Stimulated activated CD4-positive, alpha-beta T cell treated with anti-CD3 and anti-CD28 coated beads, Interleukin-12 subunit alpha, Interleukin-12 subunit beta, amount 100 ng/mL, for 24 hours (primary cell): ENCODE results near the gene MED15.

Experiments
- DNase-seq, 2 experiments: peaks; one replicate each; pipeline ENCODE4 v3.0.0-alpha.2; 2020; ENCODE audit warnings: low read depth in 2 of 2

Gene MED15

DNA sequence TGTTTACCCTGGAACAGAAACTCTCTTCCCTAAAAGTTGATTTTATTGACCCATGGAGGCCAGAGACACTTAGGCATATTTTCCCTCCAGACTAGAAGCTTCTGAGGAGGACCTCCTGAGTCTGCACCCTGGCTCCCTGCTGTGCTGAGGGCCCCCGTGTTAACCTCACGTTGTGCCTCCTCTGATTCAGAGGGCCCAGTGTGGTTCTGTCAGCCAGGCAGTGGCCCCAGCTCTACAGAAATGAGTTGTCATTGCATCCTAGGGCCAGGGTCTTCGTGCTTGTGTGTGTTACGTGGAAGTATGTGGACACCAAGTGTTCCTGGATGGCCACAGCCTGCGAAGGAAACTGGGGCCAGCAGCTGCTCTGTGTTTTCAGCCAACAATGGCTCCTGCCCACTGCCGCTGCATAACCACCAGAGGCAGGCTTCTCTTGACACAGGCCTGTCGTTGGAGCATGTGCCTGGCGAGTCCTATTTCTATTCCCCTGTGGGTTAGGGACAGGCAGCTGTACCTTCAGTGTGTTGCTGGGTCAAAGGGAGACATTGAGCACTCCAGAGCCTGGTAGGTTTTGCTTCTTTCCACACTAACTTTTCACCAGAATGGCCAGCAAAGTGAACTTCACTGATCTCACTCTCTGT lies 44.5 kb downstream of the MED15 start:
- peak in 1 of 2 experiments; percentile 39 for DNase-seq

DNA sequence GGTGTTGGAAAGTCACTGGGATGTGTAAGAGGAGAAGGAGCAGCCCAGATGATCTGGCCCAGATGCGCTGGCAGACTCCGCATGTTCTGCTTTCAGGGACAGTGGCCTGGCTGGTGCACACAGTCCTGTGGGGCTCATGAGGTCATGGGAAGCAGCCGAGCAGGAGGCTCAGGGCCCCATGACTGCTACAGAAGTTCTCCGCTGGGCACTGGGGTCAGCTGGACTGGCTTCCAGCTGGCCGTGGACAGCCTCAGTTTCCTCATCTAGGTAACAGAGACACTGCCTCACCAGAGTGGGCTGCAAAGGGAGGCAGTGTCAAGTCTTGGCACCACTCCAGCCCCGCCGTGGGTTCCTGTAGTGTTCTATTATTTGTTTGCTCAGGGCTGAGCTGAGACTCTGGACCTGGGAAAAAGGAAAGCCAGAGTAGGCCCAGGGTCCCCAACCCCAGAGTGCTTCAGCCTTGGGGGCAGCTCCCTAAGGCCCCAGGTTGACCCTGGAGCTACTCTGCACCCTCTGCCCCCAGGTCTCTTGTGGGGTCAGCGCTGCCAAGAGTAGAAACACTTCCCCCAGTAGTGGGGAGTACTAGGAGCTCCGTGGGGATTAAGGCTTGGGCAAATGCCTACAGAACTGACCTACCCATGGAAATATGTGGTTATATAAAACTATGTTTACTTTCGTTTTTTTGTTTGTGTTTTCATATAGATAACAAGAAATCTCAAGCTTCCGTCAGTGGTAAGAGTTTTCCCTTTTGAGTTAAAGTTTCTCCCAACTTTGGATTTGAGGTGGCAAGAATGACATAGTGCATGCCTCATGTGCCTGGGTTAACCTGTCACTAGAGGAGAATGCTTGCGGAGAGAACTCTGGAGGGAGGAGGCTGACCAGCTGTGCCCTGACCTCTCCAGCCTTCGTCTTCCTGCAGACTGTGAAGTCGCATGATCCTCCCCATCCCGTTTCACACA lies 45.3 kb downstream of the MED15 start:
- no peak for DNase-seq

DNA sequence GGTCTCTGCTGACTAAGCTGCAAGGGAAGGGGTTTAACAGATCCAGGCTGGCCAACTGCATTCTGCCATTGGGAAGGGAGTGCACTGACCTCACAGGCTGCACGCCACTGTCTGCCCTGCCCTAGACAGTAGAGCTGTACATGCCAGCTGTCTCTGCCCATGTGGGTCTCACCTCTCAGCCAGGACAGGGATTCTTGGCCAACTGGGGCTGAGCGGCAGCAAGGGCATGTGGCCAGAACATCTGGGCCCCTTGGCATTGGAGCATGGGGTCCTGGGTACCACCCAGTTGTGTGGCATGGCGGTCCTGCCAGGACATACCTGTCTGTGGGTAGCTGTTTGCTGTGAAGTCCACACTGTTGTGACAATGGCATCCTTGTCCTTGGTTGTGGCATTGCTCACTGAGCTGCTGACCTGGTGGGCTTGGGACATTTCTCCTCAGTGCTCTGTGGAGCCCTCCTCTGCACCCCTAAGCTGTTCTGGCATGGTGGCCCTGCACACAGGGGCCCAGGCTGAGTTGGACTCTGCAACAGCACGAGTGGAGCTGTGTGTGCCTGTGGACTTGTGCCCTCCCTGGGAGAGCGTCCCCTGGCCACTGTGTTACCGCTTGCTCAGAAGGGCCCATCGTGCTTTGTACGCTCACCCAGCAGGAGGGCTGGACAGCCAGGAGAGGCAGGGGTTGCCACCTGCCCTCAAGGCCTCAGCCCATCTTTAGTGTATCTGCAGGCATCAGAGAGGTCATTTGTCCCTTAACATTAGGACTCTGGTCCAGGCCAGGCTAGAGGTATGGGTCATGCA lies 46.7 kb downstream of the MED15 start:
- no peak for DNase-seq

DNA sequence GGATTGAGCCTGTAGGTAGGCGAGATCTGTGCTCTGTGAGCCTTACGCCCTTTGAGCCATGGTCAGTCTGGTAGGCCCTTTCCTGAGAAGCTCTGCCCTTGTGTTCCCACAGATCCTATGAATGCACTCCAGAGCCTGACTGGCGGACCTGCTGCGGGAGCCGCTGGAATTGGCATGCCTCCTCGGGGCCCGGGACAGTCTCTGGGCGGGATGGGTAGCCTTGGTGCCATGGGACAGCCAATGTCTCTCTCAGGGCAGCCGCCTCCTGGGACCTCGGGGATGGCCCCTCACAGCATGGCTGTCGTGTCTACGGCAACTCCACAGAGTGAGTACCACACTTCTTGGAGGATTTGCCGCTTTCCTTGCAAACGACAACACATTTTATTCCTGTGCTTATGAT lies 47.4 kb downstream of the MED15 start:
- no peak for DNase-seq

DNA sequence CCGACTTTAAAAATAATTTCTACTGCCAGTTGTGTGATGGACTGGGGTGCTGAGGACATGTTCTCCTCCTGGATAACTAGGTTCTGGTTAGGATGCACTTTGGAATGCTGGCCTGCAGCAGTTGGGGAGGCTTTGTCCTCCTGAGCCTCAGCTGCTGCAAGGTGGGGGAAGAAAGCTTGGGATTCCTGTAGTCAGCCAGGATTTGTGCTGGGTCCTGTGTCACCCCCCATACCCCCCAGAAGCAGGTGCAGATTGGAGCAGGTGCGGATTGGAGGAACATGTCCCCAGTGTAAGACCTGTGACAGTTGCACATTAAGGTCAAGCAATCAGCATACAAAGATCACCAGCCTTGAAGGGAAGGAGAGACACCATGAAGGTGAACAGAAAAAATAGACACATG lies 51.1 kb downstream of the MED15 start:
- DNase-seq, result no peak

DNA sequence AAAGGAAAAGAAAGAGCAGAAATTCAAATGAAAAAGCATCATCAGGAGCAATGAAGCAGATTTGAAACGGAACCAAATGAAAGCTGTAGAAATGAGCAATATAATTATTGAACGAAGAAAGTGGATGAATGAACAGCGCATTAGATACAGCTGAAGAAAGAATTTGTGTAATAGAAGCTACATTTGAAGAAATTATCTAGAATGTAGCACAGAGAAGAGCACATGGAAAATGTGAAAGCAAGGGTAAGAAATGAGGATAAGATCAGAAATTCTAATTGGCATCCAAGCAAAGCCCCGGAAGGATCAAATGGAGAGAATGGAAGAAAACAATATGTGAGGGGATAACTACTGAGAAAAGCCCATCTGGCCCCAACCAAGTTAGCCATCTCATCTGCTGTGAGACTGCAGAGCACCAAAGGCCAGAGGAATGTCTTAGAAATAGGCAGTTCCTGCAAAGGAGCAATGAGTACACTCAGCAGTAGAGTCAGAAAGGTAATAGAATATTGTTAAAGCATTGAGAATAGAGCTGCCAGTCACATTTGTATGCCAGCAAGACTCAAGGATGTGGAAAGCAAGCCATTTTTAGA lies 51.9 kb downstream of the MED15 start:
- DNase-seq, result no peak

DNA sequence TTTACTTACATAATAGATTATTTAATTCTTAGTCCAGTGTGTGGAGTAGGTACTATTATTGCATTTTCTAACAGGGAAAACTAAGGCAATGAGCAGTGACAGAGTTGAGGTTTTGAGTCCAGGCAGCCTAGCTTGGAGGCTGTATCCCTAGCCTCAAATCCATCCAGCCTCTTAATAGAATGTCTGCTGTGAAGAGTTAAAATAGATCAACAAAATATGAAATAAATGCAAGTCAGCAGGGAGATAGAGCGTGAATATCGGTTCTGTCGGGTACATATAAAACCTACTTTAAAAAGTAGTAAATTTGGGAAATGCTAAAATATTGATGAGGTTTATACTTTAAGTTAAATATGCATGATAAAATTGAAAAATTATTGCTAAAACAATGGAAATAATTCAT lies 53.3 kb downstream of the MED15 start:
- DNase-seq, result no peak

DNA sequence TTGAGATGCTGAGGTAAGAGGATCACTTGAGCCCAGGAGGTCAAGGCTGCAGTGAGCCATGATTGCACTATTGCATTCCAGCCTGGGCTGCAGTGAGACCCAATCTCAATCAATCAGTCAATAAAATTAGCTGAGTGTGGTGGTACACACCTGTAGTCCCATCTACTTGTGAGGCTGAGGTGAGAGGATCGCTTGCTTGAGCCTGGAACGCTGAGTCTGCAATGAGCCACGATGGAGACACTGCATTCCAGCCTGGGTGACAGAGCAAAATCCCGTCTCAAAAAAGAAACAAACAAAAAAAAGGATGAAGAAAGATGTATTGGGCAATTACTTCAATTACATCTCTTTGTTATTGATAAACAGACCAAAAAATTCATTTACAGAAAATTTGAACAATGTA lies 54.5 kb downstream of the MED15 start:
- no peak for DNase-seq

DNA sequence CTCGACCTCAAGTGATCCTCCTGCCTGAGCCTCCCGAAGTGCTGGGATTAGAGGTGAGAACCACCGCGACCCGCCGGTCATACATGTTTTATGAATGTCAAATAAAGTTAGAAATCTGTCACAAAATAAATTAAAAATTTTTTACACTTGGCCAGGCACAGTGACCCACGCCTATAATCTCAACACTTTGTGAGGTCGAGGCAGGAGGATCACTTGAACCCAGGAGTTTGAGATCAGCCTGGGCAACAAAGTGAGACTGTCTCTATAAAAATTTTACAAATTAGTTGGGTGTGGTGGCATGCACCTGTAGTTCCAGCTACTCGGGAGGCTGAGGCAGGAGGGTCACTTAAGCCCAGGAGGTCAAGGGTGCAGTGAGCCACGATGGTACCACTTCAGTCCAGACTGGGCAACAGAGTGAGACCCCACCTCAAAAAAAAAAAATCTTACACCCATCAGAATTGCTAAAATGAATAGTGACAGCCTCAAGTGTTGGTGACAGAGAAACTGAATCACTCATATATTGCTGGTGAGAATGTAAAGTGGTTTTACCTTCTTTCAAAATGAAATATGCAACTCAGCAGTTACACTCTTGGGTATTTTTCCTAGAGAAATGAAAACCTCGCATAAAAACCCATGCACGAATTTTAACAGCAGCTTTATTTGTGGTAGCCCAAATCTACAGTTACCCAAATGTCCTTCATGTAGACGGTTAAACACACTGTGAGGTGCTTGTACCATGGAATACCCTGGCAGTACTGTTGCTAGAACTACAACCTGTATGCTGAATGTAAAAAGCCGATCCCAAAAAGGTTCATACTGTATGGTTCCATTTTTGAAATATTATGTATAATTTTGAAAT lies 55.4 kb downstream of the MED15 start:
- no peak for DNase-seq

DNA sequence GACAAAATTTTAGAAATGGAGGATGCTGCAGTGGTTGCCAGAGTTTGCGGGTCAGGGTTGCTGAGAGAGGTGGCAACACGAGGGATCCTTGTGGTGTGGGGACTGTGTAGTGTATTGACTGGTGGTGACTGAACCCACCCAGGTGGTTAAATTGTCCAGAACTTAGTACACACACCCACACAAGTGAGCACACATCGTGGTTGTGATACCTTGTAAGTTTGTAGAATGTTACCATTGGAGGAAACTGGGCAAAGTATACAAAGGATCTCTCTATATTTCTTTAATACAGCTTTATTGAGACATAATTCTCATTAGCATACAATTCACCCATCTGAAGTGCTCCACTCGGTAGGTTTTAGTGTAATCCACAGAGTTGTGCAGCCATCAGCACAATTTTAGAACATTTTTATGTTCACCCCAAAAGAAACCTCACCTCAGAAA lies 56.1 kb downstream of the MED15 start:
- DNase-seq, result no peak

DNA sequence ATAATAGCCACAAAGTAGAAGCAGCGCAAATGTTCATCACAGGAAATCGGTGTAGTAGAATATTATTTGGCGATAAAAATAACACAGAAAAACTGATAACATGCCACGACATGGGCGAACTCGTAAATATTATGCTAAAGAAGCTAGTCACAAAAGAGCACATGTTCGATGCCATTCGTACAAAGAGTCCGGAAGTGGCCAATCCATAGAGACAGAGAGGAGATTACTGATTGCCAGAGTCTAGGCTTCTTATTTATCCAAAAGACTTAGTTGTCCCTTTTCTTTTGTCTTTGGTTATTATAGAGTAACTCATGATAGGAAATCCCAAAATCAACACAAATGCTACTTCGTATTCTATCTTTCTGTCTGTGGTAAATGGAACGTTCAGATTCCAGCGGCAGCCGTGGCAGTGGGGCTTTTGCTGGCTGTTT lies 56.5 kb downstream of the MED15 start:
- DNase-seq, result no peak

DNA sequence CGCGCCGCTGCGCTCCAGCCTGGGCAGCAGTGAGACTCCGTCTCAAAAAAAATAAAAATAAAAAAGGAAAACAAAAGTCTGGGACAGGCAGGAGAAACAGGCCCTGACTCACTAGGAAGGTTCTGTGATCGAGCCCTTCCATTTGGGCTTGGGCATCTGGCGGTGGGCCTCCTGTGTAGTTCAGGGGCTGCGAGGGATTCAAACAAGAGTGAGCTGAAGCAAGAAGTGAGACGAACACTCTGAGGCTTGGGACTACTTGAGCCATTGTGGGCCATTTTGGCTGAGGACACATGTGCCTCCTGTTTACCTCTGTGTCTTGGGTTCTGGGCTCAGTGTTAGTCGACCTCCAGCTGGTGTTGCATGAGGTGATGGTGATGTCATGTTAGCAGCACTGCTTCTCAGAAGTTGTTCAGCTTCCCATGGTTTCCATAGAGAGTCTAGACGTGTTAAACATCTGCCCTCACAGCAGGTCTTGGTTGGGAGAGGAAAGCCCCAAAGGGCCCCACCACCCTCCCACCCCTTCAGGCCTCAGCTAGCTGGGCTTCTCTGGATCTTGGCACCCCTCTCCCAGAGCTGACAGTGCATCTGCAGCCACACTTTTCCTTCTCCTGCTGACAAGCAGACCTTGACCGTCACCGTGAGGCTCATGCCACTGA lies 57.8 kb downstream of the MED15 start:
- no peak for DNase-seq

DNA sequence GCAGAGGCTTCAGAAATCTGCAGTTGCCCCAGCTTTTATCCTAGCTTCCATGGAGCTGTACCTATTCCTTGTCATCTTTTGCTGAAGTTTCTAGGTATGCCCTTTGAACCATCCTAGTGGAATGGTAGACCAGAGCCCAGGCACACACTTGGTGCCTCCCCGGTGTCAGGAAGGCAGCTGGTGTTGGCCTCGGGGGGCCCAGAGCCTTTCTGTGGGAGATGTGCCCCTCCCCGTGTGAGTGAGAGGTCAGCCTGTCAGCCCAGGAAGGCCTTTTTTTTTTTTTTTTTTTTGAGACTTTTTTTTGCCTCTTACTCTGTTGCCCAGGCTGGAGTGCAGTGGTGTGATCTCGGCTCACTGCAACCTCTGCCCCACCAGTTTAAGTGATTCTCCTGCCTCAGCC lies 58.4 kb downstream of the MED15 start:
- no peak for DNase-seq

DNA sequence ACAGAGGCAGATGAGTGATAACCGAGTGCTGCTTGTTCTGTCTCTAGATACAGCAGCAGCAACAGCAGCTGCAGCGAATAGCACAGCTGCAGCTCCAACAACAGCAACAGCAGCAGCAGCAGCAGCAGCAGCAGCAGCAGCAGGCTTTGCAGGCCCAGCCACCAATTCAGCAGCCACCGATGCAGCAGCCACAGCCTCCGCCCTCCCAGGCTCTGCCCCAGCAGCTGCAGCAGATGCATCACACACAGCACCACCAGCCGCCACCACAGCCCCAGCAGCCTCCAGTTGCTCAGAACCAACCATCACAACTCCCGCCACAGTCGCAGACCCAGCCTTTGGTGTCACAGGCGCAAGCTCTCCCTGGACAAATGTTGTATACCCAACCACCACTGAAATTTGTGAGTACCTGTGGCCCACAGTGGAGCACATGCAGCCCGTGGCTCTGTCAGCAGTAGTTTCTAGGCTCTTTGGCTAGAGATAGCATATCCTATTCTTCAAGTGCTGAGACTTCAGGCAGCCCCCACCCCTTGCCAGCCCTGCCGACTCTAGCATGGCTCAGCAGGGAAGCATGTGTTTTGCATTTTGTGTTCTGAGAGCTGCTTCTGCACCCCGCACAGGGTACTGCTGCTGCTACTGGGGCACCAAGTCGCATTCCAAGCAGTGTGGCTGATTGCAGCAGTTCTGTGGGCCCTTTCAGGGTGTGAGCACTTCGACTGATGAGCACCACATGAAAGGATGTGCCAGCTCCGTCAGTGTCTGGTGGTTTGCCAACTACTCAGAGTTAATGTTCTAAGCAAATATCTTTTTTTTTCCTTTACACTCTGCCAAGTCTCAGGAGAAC lies 59.2 kb downstream of the MED15 start:
- peak in 1 of 2 experiments; percentile 37 for DNase-seq

DNA sequence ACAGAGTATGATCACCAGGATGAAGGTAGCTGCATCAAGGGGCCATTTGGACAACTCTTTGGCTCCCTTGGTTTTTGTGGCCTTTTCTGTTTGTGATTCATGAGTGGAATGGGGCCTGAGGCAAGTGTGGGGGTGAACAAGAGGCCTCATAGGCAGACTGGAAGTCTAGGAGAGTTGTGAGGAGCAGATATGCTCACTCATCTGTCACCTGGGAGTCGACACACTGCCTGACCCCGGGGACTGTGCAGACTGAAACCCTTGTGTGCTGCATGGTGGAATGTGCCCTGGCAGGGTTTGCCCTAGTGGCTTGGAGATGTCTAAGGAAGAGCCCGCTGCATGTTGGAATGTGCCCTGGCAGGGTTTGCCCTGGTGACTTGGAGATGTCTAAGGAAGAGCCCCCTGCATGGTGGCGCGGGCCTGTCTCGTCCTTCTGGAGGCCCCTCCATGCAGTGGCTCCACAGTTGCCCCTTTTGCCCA lies 60.0 kb downstream of the MED15 start:
- no peak for DNase-seq

DNA sequence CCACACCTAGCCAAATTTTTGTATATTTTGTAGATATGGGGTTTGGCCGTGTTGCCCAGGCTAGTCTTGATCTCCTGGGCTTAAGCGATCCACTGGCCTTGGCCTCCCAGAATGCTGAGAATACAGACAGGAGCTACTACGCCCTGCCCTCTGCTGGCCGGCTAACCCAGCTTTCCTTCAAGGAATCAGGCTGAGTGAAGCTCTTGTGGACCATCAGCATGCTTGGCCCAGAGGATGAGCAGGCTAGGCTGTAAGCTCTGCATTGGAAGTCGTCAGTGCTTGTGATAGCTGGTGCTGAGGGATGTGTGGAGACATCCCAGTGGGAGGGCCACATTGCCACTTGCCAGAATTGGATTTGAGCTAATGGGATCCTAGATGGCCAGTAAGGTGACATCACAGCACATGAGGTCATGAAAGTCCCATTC lies 60.6 kb downstream of the MED15 start:
- no peak for DNase-seq

DNA sequence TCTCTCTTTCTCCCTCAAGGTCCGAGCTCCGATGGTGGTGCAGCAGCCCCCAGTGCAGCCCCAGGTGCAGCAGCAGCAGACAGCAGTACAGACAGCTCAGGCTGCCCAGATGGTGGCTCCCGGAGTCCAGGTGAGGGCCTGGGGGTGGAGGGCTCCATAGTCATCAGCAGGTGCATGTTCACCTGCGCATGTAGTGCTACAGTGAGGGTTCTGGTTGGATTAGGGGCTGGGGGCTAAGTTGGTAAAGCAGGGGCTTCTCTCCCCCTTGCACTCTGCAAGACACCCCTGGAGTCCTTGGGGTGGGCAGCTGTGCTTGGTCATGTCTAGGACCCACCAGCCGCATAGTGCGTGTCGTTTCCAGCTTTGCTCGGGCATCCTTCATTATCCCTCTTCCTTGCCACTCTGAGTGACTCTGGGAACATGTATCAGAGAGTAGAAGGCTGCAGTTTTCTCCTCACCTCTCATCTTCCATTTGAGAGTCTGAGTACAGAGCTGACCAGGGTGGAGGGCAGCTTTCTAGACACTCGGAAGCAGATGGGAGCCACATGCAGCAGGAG lies 61.2 kb downstream of the MED15 start:
- DNase-seq, result no peak

DNA sequence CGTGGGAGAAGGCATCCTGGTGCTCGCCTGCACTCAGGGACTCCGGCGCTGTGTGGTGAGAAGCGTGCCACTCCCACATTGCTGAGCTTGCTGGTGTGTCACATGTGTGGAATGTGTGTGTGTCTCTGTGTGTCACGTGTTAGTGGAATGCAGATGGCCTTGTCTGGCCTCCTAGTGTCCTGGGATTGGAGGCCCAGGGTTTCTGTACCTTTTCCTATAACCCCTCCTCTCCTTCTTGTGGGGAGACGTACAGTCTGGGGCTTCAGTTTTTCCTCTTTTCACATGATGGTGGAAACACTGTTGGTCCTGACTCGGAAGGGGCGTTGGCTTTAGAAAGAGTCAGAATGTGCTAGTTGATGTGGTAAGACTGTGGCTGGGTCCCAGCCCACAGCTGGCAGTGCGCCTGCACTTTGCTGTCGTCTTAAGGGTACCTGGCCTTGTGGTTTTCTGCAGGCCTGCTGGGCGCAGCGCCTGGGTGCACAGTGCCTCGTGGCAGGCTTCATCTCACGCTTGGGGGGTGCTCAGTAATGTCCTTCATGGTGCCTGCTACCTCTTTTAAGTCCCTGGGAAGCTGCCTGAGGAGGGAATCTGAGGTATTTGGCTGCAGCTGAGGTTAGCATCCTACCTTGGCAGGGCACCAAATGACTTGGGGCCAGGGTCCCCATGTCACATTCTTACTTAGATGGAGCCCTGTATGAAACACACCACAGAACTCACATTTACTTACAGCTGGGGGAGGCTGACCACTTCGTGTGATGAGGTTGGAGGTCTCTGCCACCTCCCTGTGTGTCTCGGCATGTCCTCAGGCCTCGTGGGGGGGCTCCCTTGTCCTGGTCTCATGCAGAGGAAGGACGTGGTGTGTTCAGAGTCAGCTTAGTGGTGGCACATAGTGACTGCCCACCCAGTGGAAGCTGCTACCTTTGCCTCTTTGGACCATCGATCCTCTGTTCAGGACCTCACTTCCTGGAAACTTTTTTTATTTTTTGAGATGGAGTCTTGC lies 61.9 kb downstream of the MED15 start:
- DNase-seq, result peak in 1 of 2 experiments; percentile 51
